Keratinocyte (primary cell): ENCODE results near the gene TMUB1. TPM values are rescaled to one million over a fixed set of nuclear protein-coding genes. Genes with fewer than 3 reads are reported as not detected.

Experiments
- DNase-seq: peaks from one replicate; pipeline ENCODE4 v3.0.0-alpha.2; 2011; ENCODE audit warnings: low read depth, missing footprints, low spot score
- FAIRE-seq: peaks from 2 replicates; lab custom pipeline; 2011; peaks lifted over from hg19 to GRCh38; lab: Jason Lieb, UNC
- H2AFZ ChIP-seq: 2 replicates; pipeline ENCODE4 v1.6.0; 2012; ENCODE audit warnings: low read length, control low read depth, inconsistent platforms; ENCODE audit not compliant: control insufficient read depth
- H3K27ac ChIP-seq: 2 replicates; pipeline ENCODE4 v1.5.1; 2011; ENCODE audit warnings: low read length; ENCODE audit not compliant: control insufficient read depth, insufficient read depth
- H3K27me3 ChIP-seq: 3 replicates; pipeline ENCODE4 v1.6.0; 2011; ENCODE audit warnings: low read length; ENCODE audit not compliant: control insufficient read depth, insufficient read depth; ENCODE audit errors: extremely low read depth
- H3K36me3 ChIP-seq, 2 experiments: 2 replicates in 1 of 2; 3 replicates in 1 of 2; pipeline ENCODE4 v1.5.1; 2011; ENCODE audit warnings: low read length in 2 of 2, mild to moderate bottlenecking in 1 of 2; ENCODE audit not compliant: control insufficient read depth in 2 of 2, insufficient read depth in 2 of 2; ENCODE audit errors: extremely low read depth in 1 of 2
- H3K4me1 ChIP-seq: 3 replicates; pipeline ENCODE4 v1.5.1; 2011; ENCODE audit warnings: low read length; ENCODE audit not compliant: control insufficient read depth, insufficient read depth; ENCODE audit errors: extremely low read depth
- H3K4me2 ChIP-seq: 3 replicates; pipeline ENCODE4 v1.6.0; 2011; ENCODE audit warnings: low read depth, low read length; ENCODE audit not compliant: control insufficient read depth, insufficient read depth; ENCODE audit errors: extremely low read depth
- H3K4me3 ChIP-seq, 3 experiments: fragments of 200-600 bp in 1 of 3; sonication (generic) in 1 of 3; 2 replicates in 2 of 3; 3 replicates in 1 of 3; pipeline ENCODE4 v1.5.1; 2011 to 2016; ENCODE audit warnings: low read length in 3 of 3, mild to moderate bottlenecking in 3 of 3, control low read depth in 2 of 3, inconsistent platforms in 1 of 3, low read depth in 1 of 3, mixed read lengths in 1 of 3, mixed run types in 1 of 3, moderate library complexity in 1 of 3; ENCODE audit not compliant: control insufficient read depth in 2 of 3, insufficient read depth in 2 of 3; ENCODE audit errors: extremely low read depth in 1 of 3
- H3K79me2 ChIP-seq: 2 replicates; pipeline ENCODE4 v1.6.0; 2012; ENCODE audit warnings: low read length; ENCODE audit not compliant: control insufficient read depth, insufficient read depth
- H3K9ac ChIP-seq: 3 replicates; pipeline ENCODE4 v1.6.0; 2011; ENCODE audit warnings: low read length; ENCODE audit not compliant: control insufficient read depth, insufficient read depth; ENCODE audit errors: extremely low read depth
- H3K9me1 ChIP-seq: 3 replicates; pipeline ENCODE4 v1.6.0; 2011; ENCODE audit warnings: low read length; ENCODE audit not compliant: control insufficient read depth, insufficient read depth; ENCODE audit errors: extremely low read depth
- H3K9me3 ChIP-seq: 2 replicates; pipeline ENCODE4 v1.5.1; 2012; ENCODE audit warnings: low read depth, low read length; ENCODE audit not compliant: control insufficient read depth
- H4K20me1 ChIP-seq: 3 replicates; pipeline ENCODE4 v1.6.0; 2011; ENCODE audit warnings: low read length; ENCODE audit not compliant: control insufficient read depth, insufficient read depth; ENCODE audit errors: extremely low read depth
- EZH2 ChIP-seq: IDR thresholded peaks from one replicate; pipeline ENCODE4 v1.6.1; 2012; ENCODE audit warnings: inconsistent platforms, mild to moderate bottlenecking, low read length, moderate library complexity
- dilution Hi-C: fragments of 300-500 bp; cut with MboI; formaldehyde crosslinking; loops from one replicate; pipeline ENCODE4 v1.7.0; 2020; ENCODE audit warnings: low sequenced_read_pairs; ENCODE audit not compliant: extremely low pct_ligation_motif_present
- polyA minus RNA-seq, 3 experiments: library from RNA; depleted of rRNA, polyadenylated mRNA; stranded (reverse); fragments of >200 nt; gene quantifications; 1 replicate in 1 of 3; 2 replicates in 1 of 3; 3 replicates in 1 of 3; pipeline ENCODE4 v1.2.3, GENCODE V29; 2011
- polyA plus RNA-seq, 5 experiments: library from polyadenylated mRNA; depleted of rRNA in 3 of 5; stranded (reverse) in 3 of 5; stranded (forward) in 1 of 5; unstranded in 1 of 5; fragments of >200 nt; gene quantifications; 1 replicate in 1 of 5; 2 replicates in 3 of 5; 3 replicates in 1 of 5; pipeline versions ENCODE4 v1.2.1 to v1.2.3, GENCODE V29; 2011 to 2012; ENCODE audit warnings: missing spikeins in 2 of 5, low read depth in 1 of 5, low replicate concordance in 1 of 5
- TF ChIP-seq, protein P1 (sequence below), 3 experiments: IDR thresholded peaks in 1 of 3; conservative IDR thresholded peaks in 1 of 3; optimal IDR thresholded peaks in 1 of 3; 2 replicates in 2 of 3; 3 replicates in 1 of 3; pipeline versions ENCODE3 to v1.5.1; 2011; ENCODE audit warnings: low read length in 3 of 3, mild to moderate bottlenecking in 3 of 3, moderate library complexity in 2 of 3, control low read depth in 1 of 3, inconsistent platforms in 1 of 3; ENCODE audit not compliant: insufficient read depth in 2 of 3; ENCODE audit errors: extremely low read depth in 1 of 3

The TMUB1 gene, protein sequence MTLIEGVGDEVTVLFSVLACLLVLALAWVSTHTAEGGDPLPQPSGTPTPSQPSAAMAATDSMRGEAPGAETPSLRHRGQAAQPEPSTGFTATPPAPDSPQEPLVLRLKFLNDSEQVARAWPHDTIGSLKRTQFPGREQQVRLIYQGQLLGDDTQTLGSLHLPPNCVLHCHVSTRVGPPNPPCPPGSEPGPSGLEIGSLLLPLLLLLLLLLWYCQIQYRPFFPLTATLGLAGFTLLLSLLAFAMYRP
- polyA plus RNA-seq (12.2 to 22.3 TPM (median 14.6 TPM) in 3 replicates), polyA minus RNA-seq (5.0 to 12.6 TPM (median 5.1 TPM) in 3 replicates)
- 1.4 TPM for polyA plus RNA-seq (2011; ENCODE audit: low read depth)
- polyA plus RNA-seq (2011; cell fraction: cytosol; rRNA removed), result 15.8 and 29.4 TPM in 2 replicates
- polyA plus RNA-seq (2011; cell fraction: nucleus; rRNA removed), result 17.7 and 28.5 TPM in 2 replicates
- 19.0 and 37.5 TPM in 2 replicates for polyA plus RNA-seq (2012; ENCODE audit: low replicate concordance)
- 39.3 TPM for polyA minus RNA-seq (2011; cell fraction: cytosol; rRNA and poly(A)+ RNA removed)
- polyA minus RNA-seq (2011; cell fraction: nucleus; rRNA and poly(A)+ RNA removed), result 3.8 and 5.9 TPM in 2 replicates

DNA sequence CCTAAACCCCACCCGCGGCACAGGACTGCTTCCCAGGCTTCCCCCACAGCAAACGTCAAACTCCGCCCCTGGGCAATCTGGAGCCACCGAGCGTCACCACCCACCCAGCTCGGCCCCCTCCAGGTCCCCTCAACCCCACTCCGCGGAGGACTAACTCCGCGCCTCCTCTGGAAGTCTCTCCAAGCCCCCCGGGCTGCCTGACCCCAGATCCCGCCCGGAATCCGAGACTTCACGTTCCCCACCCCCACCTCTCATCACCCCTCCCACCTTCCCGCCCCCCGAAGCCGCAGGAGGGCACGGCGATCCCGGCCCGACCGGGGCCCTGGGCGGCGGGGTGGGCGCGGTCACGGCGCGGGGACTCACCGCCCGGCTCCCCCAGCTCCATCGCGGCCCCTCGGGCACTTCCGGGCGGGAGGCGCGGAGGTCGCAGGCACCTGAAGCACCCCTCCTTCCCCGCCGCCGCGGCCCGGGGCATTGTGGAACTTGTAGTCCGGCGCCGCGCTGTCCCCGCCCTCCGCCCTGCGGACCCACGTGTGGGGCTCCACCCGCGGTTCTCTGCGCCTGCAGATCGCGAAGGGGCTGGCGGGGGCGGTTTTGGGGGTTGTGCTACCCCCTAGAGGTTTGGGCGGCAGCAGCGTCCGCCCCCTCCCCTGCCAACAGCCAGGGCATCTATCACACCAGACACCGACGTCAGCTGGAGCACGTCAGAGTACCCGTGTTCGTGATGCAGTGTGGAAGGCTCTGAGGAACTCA, at the start of gene TMUB1:
TSS of gene TMUB1 (minus strand) at position 423 of the 753 bp plus-strand sequence. CDS start 930 bp downstream, outside the sequence.
- H4K20me1 ChIP-seq, result no peaks in the 10 kb centered on the region
- peaks cover 2 to 6% of the 10 kb centered on the region in 2 experiments for H3K36me3 ChIP-seq
- no peaks in the 10 kb centered on the region for H3K27me3 ChIP-seq
- FAIRE-seq (no peak), DNase-seq (no peak)
- TF ChIP-seq, protein P1, sequence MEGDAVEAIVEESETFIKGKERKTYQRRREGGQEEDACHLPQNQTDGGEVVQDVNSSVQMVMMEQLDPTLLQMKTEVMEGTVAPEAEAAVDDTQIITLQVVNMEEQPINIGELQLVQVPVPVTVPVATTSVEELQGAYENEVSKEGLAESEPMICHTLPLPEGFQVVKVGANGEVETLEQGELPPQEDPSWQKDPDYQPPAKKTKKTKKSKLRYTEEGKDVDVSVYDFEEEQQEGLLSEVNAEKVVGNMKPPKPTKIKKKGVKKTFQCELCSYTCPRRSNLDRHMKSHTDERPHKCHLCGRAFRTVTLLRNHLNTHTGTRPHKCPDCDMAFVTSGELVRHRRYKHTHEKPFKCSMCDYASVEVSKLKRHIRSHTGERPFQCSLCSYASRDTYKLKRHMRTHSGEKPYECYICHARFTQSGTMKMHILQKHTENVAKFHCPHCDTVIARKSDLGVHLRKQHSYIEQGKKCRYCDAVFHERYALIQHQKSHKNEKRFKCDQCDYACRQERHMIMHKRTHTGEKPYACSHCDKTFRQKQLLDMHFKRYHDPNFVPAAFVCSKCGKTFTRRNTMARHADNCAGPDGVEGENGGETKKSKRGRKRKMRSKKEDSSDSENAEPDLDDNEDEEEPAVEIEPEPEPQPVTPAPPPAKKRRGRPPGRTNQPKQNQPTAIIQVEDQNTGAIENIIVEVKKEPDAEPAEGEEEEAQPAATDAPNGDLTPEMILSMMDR (optimal IDR thresholded peaks at IDR 0.05 in 1 of 3, IDR thresholded peaks at IDR 0.05 in 1 of 3, conservative IDR thresholded peaks at IDR 0.05 in 1 of 3; ENCODE audit: extremely low read depth in 1 of 3, insufficient read depth in 2 of 3, low read length in 3 of 3), result no peak
- TF ChIP-seq EZH2, result no peak
- H3K27ac ChIP-seq, result peak within 1 kb of the TSS; percentile 52
- H3K9ac ChIP-seq, result peak within 1 kb of the TSS; percentile 79
- H3K4me1 ChIP-seq, result peaks cover 31% of the 10 kb centered on the region
- H3K4me3 ChIP-seq, result peak within 1 kb of the TSS; percentile 68 to 82 (median 79)
- dilution Hi-C loops, result no loop called here
- peaks cover 43% of the 10 kb centered on the region for H3K79me2 ChIP-seq
- peak within 1 kb of the TSS; percentile 73 for H2AFZ ChIP-seq
- H3K9me3 ChIP-seq, result no peaks in the 10 kb centered on the region
- no peaks in the 10 kb centered on the region for H3K9me1 ChIP-seq
- peak within 1 kb of the TSS; percentile 97 for H3K4me2 ChIP-seq

DNA sequence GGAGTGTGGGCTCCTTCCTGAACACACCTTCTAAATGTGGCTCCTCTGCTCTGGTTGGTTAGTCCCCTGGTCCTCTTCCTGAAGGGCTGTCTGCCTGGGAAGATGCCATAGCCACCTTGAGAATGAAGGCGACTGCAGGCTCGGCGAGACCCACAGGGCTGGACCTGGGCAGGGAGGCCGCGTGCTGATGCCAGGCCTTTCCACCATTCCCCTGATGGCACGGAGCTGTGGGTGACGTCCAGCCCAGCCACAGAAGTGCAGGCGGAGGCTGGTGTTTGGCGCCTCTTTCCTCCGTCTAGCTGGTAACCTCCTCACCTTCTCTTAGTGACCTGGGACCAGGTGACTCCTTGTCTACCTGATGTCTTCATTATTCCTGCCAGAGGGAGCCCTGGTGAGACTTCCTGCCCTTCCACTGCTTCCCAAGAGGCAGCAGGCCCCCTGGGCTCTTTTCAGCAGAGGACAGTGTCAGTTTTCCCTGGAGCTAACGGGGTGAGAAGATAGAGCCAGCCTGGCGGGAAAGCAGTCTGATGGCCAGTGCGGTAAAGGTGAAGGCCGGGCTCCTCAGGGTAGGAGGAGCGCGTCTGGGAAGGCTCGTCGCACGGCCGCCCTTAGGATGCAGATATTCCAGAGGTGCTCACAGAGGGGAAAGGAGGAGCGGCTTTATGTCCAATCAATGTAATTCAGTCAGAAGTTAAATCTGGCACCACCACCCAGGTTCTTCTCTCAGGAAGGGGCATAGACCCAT, 49.3 kb upstream of the TMUB1 start:
- no peaks in the 10 kb centered on the region for H3K9me1 ChIP-seq
- peaks cover 14% of the 10 kb centered on the region for H4K20me1 ChIP-seq
- no peak overlapping the region for H3K4me2 ChIP-seq
- no peak overlapping the region for H3K4me3 ChIP-seq
- no peak for TF ChIP-seq EZH2
- TF ChIP-seq, protein P1 (optimal IDR thresholded peaks at IDR 0.05 in 1 of 3, IDR thresholded peaks at IDR 0.05 in 1 of 3, conservative IDR thresholded peaks at IDR 0.05 in 1 of 3; ENCODE audit: extremely low read depth in 1 of 3, insufficient read depth in 2 of 3, low read length in 3 of 3), result no peak
- FAIRE-seq, result no peak
- H3K36me3 ChIP-seq, result peaks cover 45 to 65% of the 10 kb centered on the region in 2 experiments
- H3K27me3 ChIP-seq, result no peaks in the 10 kb centered on the region
- H3K27ac ChIP-seq, result no peak overlapping the region
- no peaks in the 10 kb centered on the region for H3K4me1 ChIP-seq
- dilution Hi-C loops, result no loop called here
- H3K79me2 ChIP-seq, result peaks cover 4% of the 10 kb centered on the region
- H3K9me3 ChIP-seq, result no peaks in the 10 kb centered on the region
- no peak for DNase-seq
- no peak overlapping the region for H2AFZ ChIP-seq
- no peak overlapping the region for H3K9ac ChIP-seq
